HCT116 (cell line): Measurements from ENCODE around the gene TP53RK. TPM values are rescaled to one million over a fixed set of nuclear protein-coding genes. Genes with fewer than 3 reads are reported as not detected.

ENCODE experiments used
- ATAC-seq: fragments of 200-7000 bp; cut with Tn5 transposase; 2 replicates; pipeline ENCODE4 v1.9.1; 2020; ENCODE audit warnings: mild to moderate bottlenecking, moderate library complexity
- BruUV-seq: library from RNA; stranded (reverse); fragments of 400-500 nt; replicated peaks from 2 replicates; lab custom pipeline; 2021; lab: Mats Ljungman, UMichigan
- CTCF ChIA-PET: fragments of 300-600 bp; sonication (Branson Sonifier 250); formaldehyde crosslinking; loops from one replicate; lab custom pipeline; 2021; ENCODE audit warnings: antibody characterized with exemption; lab: Charles Lee
- POLR2A ChIA-PET: fragments of 300-600, 350-600 bp; sonication (Branson Sonifier 250); formaldehyde crosslinking; loops from one replicate; lab custom pipeline; 2021; ENCODE audit warnings: antibody characterized with exemption; lab: Charles Lee
- RAD21 ChIA-PET, 2 experiments: fragments of 300-600 bp; sonication (Branson Sonifier 250); formaldehyde crosslinking; loops; one replicate each; lab custom pipeline; 2023; ENCODE audit warnings: low total read pairs in 2 of 2; ENCODE audit not compliant: uncharacterized antibody in 2 of 2, unreplicated experiment in 2 of 2, low non-redundant PET in 1 of 2; lab: Charles Lee
- DNase-seq: peaks from one replicate; pipeline ENCODE4 v3.0.0-alpha.2; 2010; ENCODE audit warnings: low read depth, low spot score
- H2AFZ ChIP-seq: fragments of 200-600 bp; shearing (Covaris generic), sonication (generic); 2 replicates; pipeline ENCODE4 v1.6.1; 2017; ENCODE audit warnings: low read depth, mixed run types, mixed read lengths, antibody characterized with exemption, low read length; ENCODE audit not compliant: poor library complexity, severe bottlenecking
- H3K27ac ChIP-seq: 2 replicates; pipeline ENCODE4 v1.5.1; 2012; ENCODE audit warnings: low read depth, low read length
- H3K27me3 ChIP-seq: fragments of 200-600 bp; sonication (generic); 2 replicates; pipeline ENCODE4 v1.6.1; 2016; ENCODE audit warnings: mixed run types, low read length, mixed read lengths; ENCODE audit not compliant: insufficient read depth
- H3K36me3 ChIP-seq, 2 experiments: fragments of 200-500 bp in 1 of 2; fragments of 200-600 bp in 1 of 2; sonication (Bioruptor generic) in 1 of 2; sonication (generic) in 1 of 2; 2 replicates each; pipeline versions ENCODE4 v1.5.1 to v1.6.1; 2014 to 2016; ENCODE audit warnings: low read length in 2 of 2, inconsistent platforms in 1 of 2, mixed read lengths in 1 of 2, mixed run types in 1 of 2; ENCODE audit not compliant: insufficient read depth in 2 of 2, control insufficient read depth in 1 of 2
- H3K4me1 ChIP-seq, 2 experiments: fragments of 200-600 bp in 1 of 2; sonication (generic) in 1 of 2; 2 replicates each; pipeline versions ENCODE4 v1.5.1 to v1.6.1; 2012 to 2017; ENCODE audit warnings: low read length in 2 of 2, inconsistent platforms in 1 of 2, mild to moderate bottlenecking in 1 of 2, mixed read lengths in 1 of 2, mixed run types in 1 of 2, moderate library complexity in 1 of 2; ENCODE audit not compliant: insufficient read depth in 2 of 2, control insufficient read depth in 1 of 2
- H3K4me2 ChIP-seq: fragments of 200-600 bp; sonication (generic); 2 replicates; pipeline ENCODE4 v1.6.1; 2017; ENCODE audit warnings: mixed run types, low read length, mixed read lengths
- H3K4me3 ChIP-seq, 2 experiments: fragments of 200-600 bp in 1 of 2; sonication (generic) in 1 of 2; replicated peaks in 1 of 2; 2 replicates each; pipeline ENCODE4 v1.5.1; 2011 to 2016; ENCODE audit warnings: low read length in 2 of 2, control low read depth in 1 of 2, low read depth in 1 of 2, mild to moderate bottlenecking in 1 of 2, mixed read lengths in 1 of 2, mixed run types in 1 of 2
- H3K79me2 ChIP-seq: fragments of 200-600 bp; sonication (generic); 2 replicates; pipeline ENCODE4 v1.6.1; 2017; ENCODE audit warnings: mild to moderate bottlenecking, mixed run types, low read length, moderate library complexity, mixed read lengths; ENCODE audit not compliant: insufficient read depth
- H3K9ac ChIP-seq: fragments of 200-600 bp; sonication (generic); 2 replicates; pipeline ENCODE4 v1.6.1; 2016; ENCODE audit warnings: low read length, mixed read lengths
- H3K9me2 ChIP-seq: fragments of 200-600 bp; sonication (generic), shearing (Covaris generic); 2 replicates; pipeline ENCODE4 v1.6.1; 2017; ENCODE audit warnings: mixed run types, mild to moderate bottlenecking, moderate library complexity; ENCODE audit not compliant: insufficient read depth
- H3K9me3 ChIP-seq, 2 experiments: fragments of 200-500 bp in 1 of 2; fragments of 200-600 bp in 1 of 2; sonication (Bioruptor generic) in 1 of 2; sonication (generic) in 1 of 2; 2 replicates each; pipeline ENCODE4 v1.6.1; 2014 to 2017; ENCODE audit warnings: low read length in 2 of 2, mixed read lengths in 2 of 2, inconsistent platforms in 1 of 2, low read depth in 1 of 2, mild to moderate bottlenecking in 1 of 2, mixed run types in 1 of 2, moderate library complexity in 1 of 2; ENCODE audit not compliant: control insufficient read depth in 1 of 2, insufficient read depth in 1 of 2
- H4K20me1 ChIP-seq: fragments of 200-600 bp; sonication (generic), shearing (Covaris generic); 2 replicates; pipeline ENCODE4 v1.6.1; 2017; ENCODE audit warnings: mixed run types, mild to moderate bottlenecking, moderate library complexity; ENCODE audit not compliant: insufficient read depth
- CBX3 ChIP-seq: IDR thresholded peaks from 2 replicates; pipeline ENCODE4 v1.6.1; 2012; ENCODE audit warnings: low read depth
- CEBPB ChIP-seq: IDR thresholded peaks from 2 replicates; pipeline ENCODE4 v1.6.1; 2012; ENCODE audit warnings: low read depth
- CTCF ChIP-seq, 3 experiments: fragments of 200-600 bp in 1 of 3; sonication (generic) in 1 of 3; IDR thresholded peaks in 2 of 3; conservative IDR thresholded peaks in 1 of 3; 2 replicates each; pipeline ENCODE4 v1.5.1; 2012 to 2017; ENCODE audit warnings: low read depth in 2 of 3, low read length in 2 of 3, antibody characterized with exemption in 1 of 3, borderline replicate concordance in 1 of 3, control low read depth in 1 of 3, mild to moderate bottlenecking in 1 of 3, mixed read lengths in 1 of 3, mixed run types in 1 of 3, moderate library complexity in 1 of 3; ENCODE audit not compliant: insufficient read depth in 1 of 3
- EGR1 ChIP-seq: IDR thresholded peaks from 2 replicates; pipeline ENCODE4 v1.6.1; 2012; ENCODE audit warnings: low read depth
- ELF1 ChIP-seq: IDR thresholded peaks from 2 replicates; pipeline ENCODE4 v1.6.1; 2012; ENCODE audit warnings: low read depth, borderline replicate concordance
- EZH2phosphoT487 ChIP-seq: fragments of 200-600 bp; IDR thresholded peaks from 2 replicates; pipeline ENCODE4 v1.6.1; 2018; ENCODE audit warnings: antibody characterized with exemption, borderline replicate concordance
- FOSL1 ChIP-seq: IDR thresholded peaks from 2 replicates; pipeline ENCODE4 v1.6.1; 2012; ENCODE audit warnings: low read depth
- JUND ChIP-seq: IDR thresholded peaks from 2 replicates; pipeline ENCODE4 v1.6.1; 2012
- POLR2A ChIP-seq: IDR thresholded peaks from 2 replicates; pipeline ENCODE4 v1.7.0; 2011; ENCODE audit warnings: borderline replicate concordance; ENCODE audit not compliant: insufficient read depth, insufficient read length; ENCODE audit errors: extremely low read depth
- POLR2AphosphoS5 ChIP-seq: IDR thresholded peaks from 2 replicates; pipeline ENCODE4 v1.6.1; 2011; ENCODE audit warnings: mild to moderate bottlenecking, low read depth, low read length, moderate library complexity
- RAD21 ChIP-seq: IDR thresholded peaks from 2 replicates; pipeline ENCODE4 v1.6.1; 2012; ENCODE audit warnings: low read depth, mild to moderate bottlenecking
- SIN3A ChIP-seq: IDR thresholded peaks from 2 replicates; pipeline ENCODE4 v1.6.1; 2012; ENCODE audit warnings: low read depth
- SP1 ChIP-seq: IDR thresholded peaks from 2 replicates; pipeline ENCODE4 v1.6.1; 2012; ENCODE audit warnings: low read depth
- SRF ChIP-seq: IDR thresholded peaks from 2 replicates; pipeline ENCODE4 v1.6.1; 2012; ENCODE audit warnings: low read depth
- TCF7L2 ChIP-seq: IDR thresholded peaks from 2 replicates; pipeline ENCODE4 v1.7.0; 2011; ENCODE audit warnings: borderline replicate concordance, inconsistent platforms; ENCODE audit not compliant: insufficient read depth, insufficient read length; ENCODE audit errors: extremely low read depth
- ZFX ChIP-seq: fragments of 450-650 bp; IDR thresholded peaks from 2 replicates; pipeline ENCODE4 v1.6.1; 2017
- ZNF274 ChIP-seq: fragments of 200-500 bp; sonication (Bioruptor generic); IDR thresholded peaks from 2 replicates; pipeline ENCODE4 v1.6.1; 2014; ENCODE audit warnings: mild to moderate bottlenecking, low read depth, low read length, inconsistent platforms
- intact Hi-C: fragments of 100-400 bp; cut with micrococcal nuclease; formaldehyde crosslinking; loops from 2 replicates; pipeline ENCODE4 v1.10.0; 2022
- total RNA-seq: library from RNA; stranded (reverse); gene quantifications from one replicate; pipeline ENCODE4 v1.2.1, GENCODE V29; 2021; ENCODE audit not compliant: unreplicated experiment
- TF ChIP-seq, protein P1 (sequence below): IDR thresholded peaks from 2 replicates; pipeline ENCODE4 v1.6.1; 2012; ENCODE audit warnings: low read depth
- TF ChIP-seq, protein P2 (sequence below): IDR thresholded peaks from 2 replicates; pipeline ENCODE4 v1.6.1; 2012
- TF ChIP-seq, protein P3 (sequence below): IDR thresholded peaks from 2 replicates; pipeline ENCODE4 v1.6.1; 2012

The TP53RK gene
- total RNA-seq, 1 experiment from 2014 or later: 9.2 TPM

DNA sequence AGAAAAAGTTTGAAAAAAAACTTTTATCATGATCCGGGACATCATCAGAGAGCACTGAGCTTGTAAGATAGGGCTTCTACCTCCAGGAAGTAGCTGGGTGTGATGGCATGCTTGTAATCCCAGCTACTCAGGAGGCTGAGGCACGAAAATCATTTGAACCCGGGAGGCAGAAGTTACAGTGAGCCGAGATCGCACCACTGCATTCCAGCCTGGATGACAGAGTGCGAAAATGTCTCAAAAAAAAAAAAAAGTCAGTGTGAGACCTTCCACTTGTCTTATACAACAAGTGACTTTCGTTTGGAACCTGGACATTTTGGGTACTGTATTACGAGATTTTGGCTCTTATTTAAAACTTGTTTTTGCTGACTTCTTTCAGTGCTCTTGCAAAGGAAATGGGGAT, 32.1 kb downstream of the TP53RK start (continued):
- no peak for TF ChIP-seq SIN3A
- TF ChIP-seq CBX3: no peak

- no peak overlapping the region for H3K27ac ChIP-seq
- CTCF ChIA-PET: no interaction called here
- intact Hi-C loops: no loop called here
- RAD21 ChIA-PET: no interaction called here
- H2AFZ ChIP-seq: no peak overlapping the region
- H3K4me2 ChIP-seq: no peak overlapping the region
- TF ChIP-seq SRF (no peak), ZFX (no peak), EGR1 (no peak), RAD21 (no peak), CBX3 (no peak), POLR2AphosphoS5 (no peak), EZH2phosphoT487 (no peak), ZNF274 (no peak), SP1 (no peak), CTCF (IDR thresholded peaks at IDR 0.05 in 2 of 3, conservative IDR thresholded peaks at IDR 0.05 in 1 of 3; ENCODE audit: borderline replicate concordance in 1 of 3, insufficient read depth in 1 of 3, low read depth in 2 of 3, low read length in 2 of 3) (no peak), POLR2A (no peak), FOSL1 (no peak), TCF7L2 (no peak), JUND (no peak), CEBPB (no peak), ELF1 (no peak)
- TF ChIP-seq, protein P1, sequence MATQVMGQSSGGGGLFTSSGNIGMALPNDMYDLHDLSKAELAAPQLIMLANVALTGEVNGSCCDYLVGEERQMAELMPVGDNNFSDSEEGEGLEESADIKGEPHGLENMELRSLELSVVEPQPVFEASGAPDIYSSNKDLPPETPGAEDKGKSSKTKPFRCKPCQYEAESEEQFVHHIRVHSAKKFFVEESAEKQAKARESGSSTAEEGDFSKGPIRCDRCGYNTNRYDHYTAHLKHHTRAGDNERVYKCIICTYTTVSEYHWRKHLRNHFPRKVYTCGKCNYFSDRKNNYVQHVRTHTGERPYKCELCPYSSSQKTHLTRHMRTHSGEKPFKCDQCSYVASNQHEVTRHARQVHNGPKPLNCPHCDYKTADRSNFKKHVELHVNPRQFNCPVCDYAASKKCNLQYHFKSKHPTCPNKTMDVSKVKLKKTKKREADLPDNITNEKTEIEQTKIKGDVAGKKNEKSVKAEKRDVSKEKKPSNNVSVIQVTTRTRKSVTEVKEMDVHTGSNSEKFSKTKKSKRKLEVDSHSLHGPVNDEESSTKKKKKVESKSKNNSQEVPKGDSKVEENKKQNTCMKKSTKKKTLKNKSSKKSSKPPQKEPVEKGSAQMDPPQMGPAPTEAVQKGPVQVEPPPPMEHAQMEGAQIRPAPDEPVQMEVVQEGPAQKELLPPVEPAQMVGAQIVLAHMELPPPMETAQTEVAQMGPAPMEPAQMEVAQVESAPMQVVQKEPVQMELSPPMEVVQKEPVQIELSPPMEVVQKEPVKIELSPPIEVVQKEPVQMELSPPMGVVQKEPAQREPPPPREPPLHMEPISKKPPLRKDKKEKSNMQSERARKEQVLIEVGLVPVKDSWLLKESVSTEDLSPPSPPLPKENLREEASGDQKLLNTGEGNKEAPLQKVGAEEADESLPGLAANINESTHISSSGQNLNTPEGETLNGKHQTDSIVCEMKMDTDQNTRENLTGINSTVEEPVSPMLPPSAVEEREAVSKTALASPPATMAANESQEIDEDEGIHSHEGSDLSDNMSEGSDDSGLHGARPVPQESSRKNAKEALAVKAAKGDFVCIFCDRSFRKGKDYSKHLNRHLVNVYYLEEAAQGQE: no peak
- TF ChIP-seq, protein P2, sequence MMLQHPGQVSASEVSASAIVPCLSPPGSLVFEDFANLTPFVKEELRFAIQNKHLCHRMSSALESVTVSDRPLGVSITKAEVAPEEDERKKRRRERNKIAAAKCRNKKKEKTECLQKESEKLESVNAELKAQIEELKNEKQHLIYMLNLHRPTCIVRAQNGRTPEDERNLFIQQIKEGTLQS: no peak
- TF ChIP-seq, protein P3, sequence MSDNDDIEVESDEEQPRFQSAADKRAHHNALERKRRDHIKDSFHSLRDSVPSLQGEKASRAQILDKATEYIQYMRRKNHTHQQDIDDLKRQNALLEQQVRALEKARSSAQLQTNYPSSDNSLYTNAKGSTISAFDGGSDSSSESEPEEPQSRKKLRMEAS: no peak
- no peak for DNase-seq
- no peaks in the 10 kb centered on the region for H3K4me1 ChIP-seq
- peaks cover 26% of the 10 kb centered on the region for H3K27me3 ChIP-seq
- H3K4me3 ChIP-seq: no peak overlapping the region
- POLR2A ChIA-PET: no interaction called here
- no TSS peak for BruUV-seq
- no peak overlapping the region for H3K9ac ChIP-seq
- H3K36me3 ChIP-seq: no peaks in the 10 kb centered on the region
- no peaks in the 10 kb centered on the region for H3K9me3 ChIP-seq
- ATAC-seq: no peak
- H3K79me2 ChIP-seq: no peaks in the 10 kb centered on the region
- no peaks in the 10 kb centered on the region for H3K9me2 ChIP-seq
- no peaks in the 10 kb centered on the region for H4K20me1 ChIP-seq
Measured at GRCh38 chr20:46652699-46653098, 36.5 kb downstream of the TP53RK start.
